Lung (tissue), 12 donors: ENCODE results near the gene CTTNBP2NL. TPM values are rescaled to one million over a fixed set of nuclear protein-coding genes. Genes with fewer than 3 reads are reported as not detected.

Source experiments
- ATAC-seq: fragments of 200-7000 bp; cut with Tn5 transposase; one replicate; pipeline ENCODE4 v1.9.1; 2020; ENCODE audit warnings: moderate number of reproducible peaks; ENCODE audit not compliant: insufficient read depth, low FRiP score
- DNase-seq, 3 donors: peaks; one replicate each; pipeline ENCODE4 v3.0.0-alpha.2; 2013 to 2017
- H3K27ac ChIP-seq, 2 donors: one replicate each; pipeline ENCODE4 v1.5.1; 2013; ENCODE audit warnings: mild to moderate bottlenecking in 2 of 2, moderate library complexity in 2 of 2, control low read depth in 1 of 2, inconsistent platforms in 1 of 2, low read depth in 1 of 2, low read length in 1 of 2
- H3K27me3 ChIP-seq, 3 donors: one replicate each; pipeline ENCODE4 v1.5.1; 2013; ENCODE audit warnings: low read length in 2 of 3; ENCODE audit not compliant: control insufficient read depth in 3 of 3, insufficient read depth in 3 of 3
- H3K36me3 ChIP-seq, 4 donors: one replicate each; pipeline ENCODE4 v1.5.1; 2013; ENCODE audit warnings: low read length in 4 of 4, mild to moderate bottlenecking in 1 of 4, moderate library complexity in 1 of 4; ENCODE audit not compliant: control insufficient read depth in 4 of 4, insufficient read depth in 4 of 4
- H3K4me1 ChIP-seq, 5 donors: one replicate each; pipeline ENCODE4 v1.5.1; 2013; ENCODE audit warnings: low read length in 5 of 5, mild to moderate bottlenecking in 2 of 5, moderate library complexity in 1 of 5; ENCODE audit not compliant: control insufficient read depth in 5 of 5, insufficient read depth in 5 of 5
- H3K4me3 ChIP-seq: one replicate; pipeline ENCODE4 v1.5.1; 2013; ENCODE audit warnings: mild to moderate bottlenecking, control low read depth, moderate library complexity
- H3K9ac ChIP-seq, 2 donors: one replicate each; pipeline ENCODE4 v1.5.1; 2013; ENCODE audit warnings: low read length in 2 of 2, control low read depth in 1 of 2; ENCODE audit not compliant: insufficient read depth in 1 of 2
- H3K9me3 ChIP-seq, 4 donors: one replicate each; pipeline ENCODE4 v1.5.1; 2013; ENCODE audit warnings: low read length in 3 of 4, mild to moderate bottlenecking in 1 of 4, moderate library complexity in 1 of 4; ENCODE audit not compliant: control insufficient read depth in 4 of 4, insufficient read depth in 3 of 4
- CTCF ChIP-seq: IDR thresholded peaks from 2 replicates; pipeline ENCODE4 v1.5.1; 2012; ENCODE audit warnings: mild to moderate bottlenecking; ENCODE audit errors: control extremely low read depth, extremely low read depth
- WGBS, 2 donors: extraction: QIAGEN DNeasy Blood & Tissue Kit; methylation state at CpG; one replicate each; pipeline ENCODE4 v1.1.7; 2013; 5-methylcytosine and 5-hydroxymethylcytosine counted together
- polyA plus RNA-seq, 2 donors: library from polyadenylated mRNA; stranded (reverse); fragments of 200-250 nt; gene quantifications; one replicate each; pipeline ENCODE4 v1.2.1, GENCODE V29; 2013
- total RNA-seq, 2 donors: library from RNA; depleted of rRNA in 1 of 2; stranded (reverse); fragments of >200 nt in 1 of 2; gene quantifications; one replicate each; pipeline ENCODE4 v1.2.1, GENCODE V29; 2014 to 2021
- donor health status: control.
- donor health status: control.
- donor health status: Bipolar disorder and iron deficiency.
- donor health status: healthy.
- donor health status: DM: yes; HTN: yes; CAD: no.

The CTTNBP2NL gene
- total and polyA plus RNA-seq, 4 donors, result 9.0 to 38.5 (median 17.0) TPM

DNA sequence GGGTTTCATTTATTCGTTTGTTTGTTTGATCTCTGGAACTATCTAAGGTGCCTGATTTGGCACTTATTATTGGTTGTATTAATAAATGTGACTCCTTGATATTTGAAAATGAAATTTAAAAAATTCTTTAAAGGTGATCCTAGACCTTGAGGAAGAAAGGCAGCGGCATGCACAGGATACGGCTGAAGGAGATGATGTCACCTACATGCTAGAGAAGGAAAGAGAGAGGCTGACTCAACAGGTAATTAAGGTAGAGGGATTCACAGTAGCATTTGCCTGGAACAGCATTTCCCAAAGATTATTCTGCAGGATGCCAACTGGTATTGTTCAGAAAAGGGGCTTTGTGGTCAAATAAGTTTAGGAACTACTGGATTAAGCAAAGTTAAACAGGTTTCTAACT lies 58.3 kb downstream of the CTTNBP2NL start:
- DNase-seq (no peak), ATAC-seq (no peak)
- Histone ChIP-seq H3K36me3 (peaks cover 14 to 36% (median 22%) of the 10 kb centered on the region in 4 donors), H3K9ac (no peak overlapping the region), H3K4me1 (peaks cover 0 to 9% (median 3%) of the 10 kb centered on the region in 5 donors), H3K27ac (no peak overlapping the region), H3K27me3 (no peaks in the 10 kb centered on the region), H3K4me3 (no peak overlapping the region), H3K9me3 (no peaks in the 10 kb centered on the region)
- no peak for TF ChIP-seq CTCF
- 76 to 89% methylated on average over 3 of the region's 3 CpGs for WGBS, 2 donors

DNA sequence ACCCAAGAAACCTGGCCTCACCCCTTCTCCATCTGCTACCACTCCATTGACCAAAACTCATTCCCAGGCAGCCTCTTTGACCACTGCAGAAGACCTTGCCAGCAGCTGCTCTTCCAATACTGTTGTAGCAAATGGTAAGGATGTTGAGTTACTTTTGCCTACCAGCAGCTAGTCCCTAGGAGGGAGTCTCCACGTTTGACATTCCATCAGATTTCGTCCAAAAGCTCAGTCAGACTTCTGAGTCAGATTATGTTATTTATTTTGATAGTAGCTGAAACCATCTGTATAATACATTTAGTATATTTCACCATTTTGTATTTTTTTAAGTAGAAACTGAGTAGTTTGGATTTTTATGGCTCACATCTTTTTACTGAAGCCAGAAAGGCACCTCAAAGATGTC lies 61.2 kb downstream of the CTTNBP2NL start:
- peaks cover 0 to 30% (median 11%) of the 10 kb centered on the region in 5 donors for H3K4me1 ChIP-seq
- DNase-seq (no peak), ATAC-seq (no peak)
- 78 to 94% methylated on average over 2 of the region's 2 CpGs for WGBS, 2 donors
- no peaks in the 10 kb centered on the region for H3K27me3 ChIP-seq
- no peaks in the 10 kb centered on the region for H3K9me3 ChIP-seq
- H3K4me3 ChIP-seq, result no peak overlapping the region
- no peak overlapping the region for H3K27ac ChIP-seq
- no peak for TF ChIP-seq CTCF
- H3K9ac ChIP-seq, result no peak overlapping the region
- peaks cover 14 to 32% (median 20%) of the 10 kb centered on the region in 4 donors for H3K36me3 ChIP-seq

GRCh38 chr1:112457955-112458354 lies 61.9 kb downstream of the CTTNBP2NL start:
- TF ChIP-seq CTCF, result no peak
- DNase-seq, result no peak
- ATAC-seq, result no peak
- no peak overlapping the region for H3K27ac ChIP-seq
- peaks cover 14 to 32% (median 18%) of the 10 kb centered on the region in 4 donors for H3K36me3 ChIP-seq
- no peak overlapping the region for H3K4me3 ChIP-seq
- H3K27me3 ChIP-seq, result no peaks in the 10 kb centered on the region
- no peaks in the 10 kb centered on the region for H3K9me3 ChIP-seq
- no peak overlapping the region for H3K9ac ChIP-seq
- peaks cover 0 to 33% (median 15%) of the 10 kb centered on the region in 5 donors for H3K4me1 ChIP-seq

GRCh38 chr1:112458756-112459155 lies 62.7 kb downstream of the CTTNBP2NL start:
- Histone ChIP-seq H3K27me3 (no peaks in the 10 kb centered on the region), H3K9me3 (no peaks in the 10 kb centered on the region), H3K9ac (no peak overlapping the region), H3K4me3 (no peak overlapping the region), H3K36me3 (peaks cover 14 to 31% (median 18%) of the 10 kb centered on the region in 4 donors), H3K4me1 (peaks cover 0 to 33% (median 15%) of the 10 kb centered on the region in 5 donors), H3K27ac (no peak overlapping the region)
- ATAC-seq (no peak), DNase-seq (peak in 1 of 3 donors; percentile 48)
- no peak for TF ChIP-seq CTCF
- WGBS, 2 donors, result 81 to 86% methylated on average over 4 of the region's 4 CpGs
